Measurements from ENCODE around the gene SLIT3.

DNA sequence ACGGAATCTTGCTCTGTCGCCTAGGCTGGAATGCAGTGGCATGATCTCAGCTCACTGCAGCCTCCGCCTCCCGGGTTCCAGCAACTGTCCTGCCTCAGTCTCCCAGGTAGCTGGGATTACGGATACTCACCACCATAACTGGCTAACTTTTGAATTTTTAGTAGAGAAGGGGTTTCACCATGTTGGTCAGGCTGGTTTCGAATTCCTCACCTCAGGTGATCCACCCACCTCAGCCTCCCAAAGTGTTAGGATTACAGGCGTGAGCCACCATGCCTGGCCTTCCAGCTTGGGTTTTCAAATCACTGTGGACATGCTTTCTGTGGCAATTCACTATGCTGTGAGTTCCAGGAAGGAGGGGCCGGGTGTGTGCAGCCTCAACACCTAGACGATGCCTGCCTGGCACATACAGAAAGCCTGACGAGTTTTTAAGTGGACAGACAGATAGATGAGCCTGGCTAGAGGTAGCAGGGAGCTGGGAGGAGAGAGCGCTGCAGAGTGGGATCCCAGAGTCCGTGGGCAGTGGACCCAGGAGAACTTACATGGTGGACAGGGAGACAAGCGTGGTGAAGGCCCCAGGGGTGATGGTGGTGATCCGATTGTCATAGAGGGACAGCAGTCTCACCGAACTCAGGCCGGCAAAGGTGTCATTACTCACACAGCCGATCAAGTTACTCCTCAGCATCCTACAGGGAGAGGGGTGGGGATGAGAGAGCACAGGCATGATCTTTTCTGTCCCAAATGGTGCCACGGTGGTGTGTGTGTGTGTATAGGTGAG is 548.3 kb downstream of the SLIT3 start:
- TF ChIP-seq EZH2 (IDR thresholded peaks at IDR 0.05) (no peak), EZH2phosphoT487 (IDR thresholded peaks at IDR 0.05) (no peak)
- TF ChIP-seq, protein P1, sequence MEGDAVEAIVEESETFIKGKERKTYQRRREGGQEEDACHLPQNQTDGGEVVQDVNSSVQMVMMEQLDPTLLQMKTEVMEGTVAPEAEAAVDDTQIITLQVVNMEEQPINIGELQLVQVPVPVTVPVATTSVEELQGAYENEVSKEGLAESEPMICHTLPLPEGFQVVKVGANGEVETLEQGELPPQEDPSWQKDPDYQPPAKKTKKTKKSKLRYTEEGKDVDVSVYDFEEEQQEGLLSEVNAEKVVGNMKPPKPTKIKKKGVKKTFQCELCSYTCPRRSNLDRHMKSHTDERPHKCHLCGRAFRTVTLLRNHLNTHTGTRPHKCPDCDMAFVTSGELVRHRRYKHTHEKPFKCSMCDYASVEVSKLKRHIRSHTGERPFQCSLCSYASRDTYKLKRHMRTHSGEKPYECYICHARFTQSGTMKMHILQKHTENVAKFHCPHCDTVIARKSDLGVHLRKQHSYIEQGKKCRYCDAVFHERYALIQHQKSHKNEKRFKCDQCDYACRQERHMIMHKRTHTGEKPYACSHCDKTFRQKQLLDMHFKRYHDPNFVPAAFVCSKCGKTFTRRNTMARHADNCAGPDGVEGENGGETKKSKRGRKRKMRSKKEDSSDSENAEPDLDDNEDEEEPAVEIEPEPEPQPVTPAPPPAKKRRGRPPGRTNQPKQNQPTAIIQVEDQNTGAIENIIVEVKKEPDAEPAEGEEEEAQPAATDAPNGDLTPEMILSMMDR (IDR thresholded peaks at IDR 0.05), result no peak
